Amniotic stem cell (primary cell): ENCODE results near the gene SLC11A2.
"Not testable (repeated sequence)": the region's sequence is repeated elsewhere in the genome, so short reads cannot be mapped to it uniquely, and the experiment has no call there.

Experiments used
- DNase-seq: peaks from one replicate; lab custom pipeline; 2025; lab: John Stamatoyannopoulos, UW

SLC11A2 gene

DNA sequence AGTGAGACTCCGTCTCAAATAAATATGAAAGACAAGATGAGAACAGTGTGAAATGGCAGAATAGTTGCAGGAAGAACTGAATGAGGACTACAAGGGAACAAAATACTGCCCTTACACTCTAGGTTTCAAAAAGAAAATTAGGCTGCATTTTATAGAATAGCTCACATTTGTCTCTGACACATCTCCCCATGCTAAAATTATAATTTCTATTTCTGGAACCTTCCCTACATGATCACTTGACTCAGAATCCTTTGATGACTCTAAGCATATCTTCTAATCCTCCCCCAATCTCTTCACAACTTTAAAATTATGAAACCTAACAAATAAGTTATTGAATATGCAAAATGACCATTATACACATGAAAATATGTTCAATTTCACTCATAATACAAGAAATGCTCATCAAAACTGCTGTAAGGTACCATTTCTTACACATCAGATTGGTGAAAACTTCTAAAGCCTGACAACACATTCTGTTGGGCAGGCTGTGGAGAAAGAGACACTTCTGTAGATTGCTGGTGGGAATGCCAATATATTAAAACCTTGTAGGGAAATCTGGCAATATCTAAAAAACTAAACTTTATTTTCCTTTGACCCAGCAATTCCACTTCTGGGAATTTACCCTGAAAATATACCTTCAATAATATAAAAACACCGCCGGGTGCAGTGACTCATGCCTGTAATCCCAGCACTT, 78.1 kb downstream of the SLC11A2 start:
- no peak for DNase-seq

DNA sequence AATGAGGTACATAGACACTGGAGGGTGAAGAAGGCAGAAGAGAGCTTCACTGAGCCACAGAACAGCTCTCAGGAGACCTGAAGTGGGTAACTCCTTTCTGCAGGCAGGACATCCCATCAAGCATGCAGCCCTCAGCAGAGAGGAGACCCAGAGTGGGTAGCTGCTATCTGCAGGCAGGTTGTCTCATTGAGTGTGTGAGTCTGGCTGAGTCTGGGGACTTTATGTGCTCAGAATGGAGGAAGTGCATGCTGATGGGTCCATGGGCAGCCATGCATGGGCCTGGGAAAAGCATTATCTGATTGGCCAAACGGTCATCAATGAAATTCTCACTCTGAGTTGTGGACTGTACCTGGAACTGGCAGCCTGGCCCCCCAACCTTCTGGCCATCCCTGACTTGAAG, 88.5 kb downstream of the SLC11A2 start:
- DNase-seq, result no peak

DNA sequence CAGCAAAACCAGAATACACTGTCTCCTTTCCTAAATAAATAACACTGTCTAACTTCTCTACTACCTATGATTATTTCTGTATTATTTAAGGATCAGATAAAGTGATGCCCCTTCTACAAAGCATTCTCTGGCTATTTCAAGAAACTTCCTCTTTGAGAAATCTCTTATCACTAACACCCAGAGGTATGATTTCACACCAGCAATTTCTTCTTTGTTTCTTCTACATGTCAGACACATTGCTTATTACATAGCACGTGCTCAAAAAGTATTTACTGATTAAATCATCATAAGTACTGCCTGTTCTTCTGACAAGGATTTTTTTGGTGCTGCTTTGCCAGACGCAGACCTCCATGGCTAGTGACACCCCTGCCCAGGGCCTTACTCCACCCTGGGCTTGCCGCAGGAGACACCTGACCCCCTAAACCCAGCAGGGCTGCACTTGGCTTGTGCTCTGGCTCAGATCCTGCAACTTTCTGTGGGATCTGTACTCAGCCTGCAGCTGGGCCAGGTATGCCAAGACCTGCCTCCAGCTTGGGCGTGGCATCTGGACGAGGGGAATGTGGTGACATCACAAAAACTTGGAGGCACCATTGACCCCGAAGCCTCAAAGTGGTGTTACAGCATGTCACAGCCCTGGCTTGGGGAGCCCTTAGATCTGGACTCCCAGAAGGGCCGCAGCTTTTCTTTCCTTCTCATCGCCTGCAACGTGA, 89.2 kb downstream of the SLC11A2 start:
- DNase-seq, result no peak

DNA sequence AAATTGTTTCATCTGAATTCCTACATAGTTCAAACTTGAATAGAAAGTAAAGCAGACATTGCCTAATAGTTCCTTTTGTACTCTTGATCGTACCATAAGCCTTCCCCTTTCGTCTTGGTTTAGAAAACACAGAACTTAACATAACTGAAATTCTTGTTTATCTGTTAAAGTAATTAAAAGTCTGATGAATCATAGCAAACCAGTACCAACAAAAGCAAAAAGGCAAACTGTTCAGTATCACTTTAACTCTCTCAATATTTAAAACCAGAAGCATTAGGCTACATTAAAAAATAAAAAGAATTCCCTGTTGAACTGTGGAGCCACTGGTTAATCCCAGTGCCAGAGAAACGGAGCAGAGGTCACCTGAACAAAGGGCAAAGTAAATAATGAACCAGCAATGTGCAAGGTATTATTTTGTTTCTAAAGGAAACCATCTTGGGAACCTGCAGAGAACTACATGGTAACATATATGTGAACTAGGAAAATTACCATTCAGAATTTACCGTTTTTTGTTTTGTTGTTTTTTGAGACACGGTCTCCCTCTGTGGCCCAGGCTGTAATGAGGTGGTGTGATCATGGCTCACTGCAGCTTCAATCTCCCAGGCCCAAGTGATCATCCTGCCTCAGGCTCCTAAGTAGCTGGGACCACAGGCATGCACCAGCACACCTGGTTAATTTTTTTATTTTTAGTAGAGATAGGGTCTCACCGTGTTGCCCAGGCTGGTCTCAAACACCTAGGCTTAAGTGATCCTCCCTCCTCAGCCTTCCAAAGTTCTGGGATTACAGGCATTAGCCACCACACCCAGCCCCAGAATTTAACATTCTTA, 91.0 kb downstream of the SLC11A2 start:
- no peak for DNase-seq

DNA sequence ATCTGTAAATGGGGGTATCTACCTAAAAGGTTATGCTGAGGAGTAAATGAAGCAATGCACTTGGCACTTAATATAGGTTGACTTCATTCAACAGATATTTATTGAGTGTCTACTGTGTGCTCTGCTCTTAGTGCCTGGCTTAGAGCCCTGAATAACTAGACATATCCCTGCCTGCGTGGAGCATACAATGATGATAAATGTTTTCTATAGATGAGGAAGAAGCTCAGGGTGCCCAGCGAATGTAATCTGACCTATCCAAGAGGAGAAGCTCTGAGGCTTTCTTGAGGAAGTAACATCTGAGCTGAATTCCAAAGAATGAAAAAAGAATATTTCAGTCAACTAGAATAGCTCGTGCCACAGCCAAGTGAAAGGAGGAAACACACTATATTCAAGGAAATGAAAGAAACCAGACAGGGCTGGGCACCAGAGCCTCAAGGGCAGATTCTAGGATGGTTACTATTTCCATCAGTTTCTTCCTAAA, 91.8 kb downstream of the SLC11A2 start:
- DNase-seq, result no peak

DNA sequence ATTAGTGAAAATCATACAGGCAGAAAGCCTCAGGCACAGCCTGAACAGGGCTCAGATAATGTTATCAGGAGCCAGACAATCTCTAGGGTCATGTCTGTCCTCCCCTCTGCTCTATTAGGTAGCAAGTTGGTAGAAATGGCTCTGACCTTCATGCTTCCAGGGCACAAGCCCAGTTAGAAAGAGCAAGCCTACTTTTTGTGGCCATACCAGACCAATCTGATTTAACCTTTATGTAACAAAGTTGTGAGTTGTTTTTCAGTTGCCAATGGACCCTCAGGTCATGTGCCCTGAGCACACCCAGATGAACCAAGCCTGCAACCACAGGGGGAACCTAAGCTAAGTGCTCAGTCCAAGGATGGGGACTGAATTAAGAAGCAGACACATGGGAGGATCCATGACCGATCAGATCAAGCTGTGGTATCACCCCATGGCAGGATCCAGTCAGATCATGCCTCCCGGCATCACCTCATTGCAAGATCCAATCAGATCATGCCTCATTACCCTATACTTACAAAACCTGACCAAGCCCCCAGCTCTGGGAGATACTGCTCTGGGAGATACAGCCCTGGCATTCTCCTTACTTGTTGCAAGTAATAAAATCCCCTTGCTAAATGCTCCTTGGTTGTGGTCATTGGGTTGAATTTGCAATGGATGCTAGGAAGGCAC, 92.6 kb downstream of the SLC11A2 start:
- DNase-seq, result no peak

DNA sequence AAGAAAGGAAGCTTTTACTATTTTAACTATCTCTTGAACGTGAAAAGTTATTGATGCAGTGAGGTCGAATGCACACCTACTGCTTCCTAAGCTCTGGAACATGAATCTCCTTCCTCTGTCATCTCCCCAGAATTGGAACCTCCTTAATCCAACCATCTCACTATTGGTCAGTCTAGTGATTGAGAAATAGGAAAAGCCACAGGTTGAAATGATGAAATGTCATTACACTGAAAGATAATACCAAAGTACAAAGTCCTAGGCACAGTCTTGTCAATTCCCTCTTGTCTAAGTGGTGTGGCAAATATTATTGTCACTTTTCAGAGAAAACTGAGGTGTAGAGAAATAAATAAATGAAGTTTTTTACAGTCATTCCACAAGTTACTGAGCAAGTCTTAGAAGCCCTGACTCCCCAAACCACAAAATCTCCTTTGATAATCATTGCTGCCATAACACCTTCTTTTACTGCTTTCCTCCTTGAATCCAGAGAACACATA, 93.3 kb downstream of the SLC11A2 start:
- DNase-seq, result no peak

DNA sequence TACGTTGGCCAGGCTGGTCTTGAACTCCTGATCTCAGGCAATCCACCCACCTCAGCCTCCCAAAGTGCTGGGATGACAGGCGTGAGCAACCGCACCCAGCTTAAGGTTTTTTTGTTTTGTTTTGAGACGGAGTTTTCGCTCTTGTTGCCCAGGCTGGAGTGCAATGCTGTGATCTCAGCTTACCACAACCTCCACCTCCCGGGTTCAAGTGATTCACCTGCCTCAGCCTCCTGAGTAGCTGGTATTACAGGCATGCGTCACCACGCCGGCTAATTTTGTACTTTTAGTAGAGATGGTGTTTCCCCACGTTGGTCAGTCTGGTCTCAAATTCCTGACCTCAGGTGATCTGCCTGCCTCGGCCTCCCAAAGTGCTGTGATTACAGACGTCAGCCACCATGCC, 95.7 kb downstream of the SLC11A2 start:
- not testable (repeated sequence) for DNase-seq

DNA sequence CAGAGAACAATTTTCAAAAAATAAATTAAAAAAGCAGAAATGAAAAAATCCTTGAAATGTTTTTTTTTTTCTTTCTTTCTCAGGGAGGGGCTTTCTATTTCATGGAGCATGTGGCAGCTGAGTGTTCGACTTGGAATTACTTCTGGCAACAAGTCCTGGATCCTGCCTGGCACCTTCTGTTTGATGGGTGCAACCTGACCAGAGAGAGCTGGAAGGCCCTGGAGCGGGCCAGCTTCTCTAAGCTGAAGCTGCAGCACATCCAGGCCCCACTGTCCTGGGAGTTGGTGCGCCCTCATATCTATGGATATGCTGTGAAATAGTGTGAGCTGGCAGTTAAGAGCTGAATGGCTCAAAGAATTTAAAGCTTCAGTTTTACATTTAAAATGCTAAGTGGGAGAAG, 96.4 kb downstream of the SLC11A2 start:
- DNase-seq, result no peak
